HK-2 (cell line): ENCODE data around the gene RNF182.
"Not testable (repeated sequence)": the region's sequence is repeated elsewhere in the genome, so short reads cannot be mapped to it uniquely, and the experiment has no call there.

ENCODE experiments used
- DNase-seq: peaks from one replicate; pipeline ENCODE4 v3.0.0-alpha.2; 2018; ENCODE audit not compliant: unreplicated experiment

RNF182 gene

GRCh38 chr6:13924949-13925881 is at the start of gene RNF182:
TSS of gene RNF182 (plus strand) at chr6:13924952. CDS start at chr6:13977120, 52,168 bp downstream.
- no peak for DNase-seq

DNA sequence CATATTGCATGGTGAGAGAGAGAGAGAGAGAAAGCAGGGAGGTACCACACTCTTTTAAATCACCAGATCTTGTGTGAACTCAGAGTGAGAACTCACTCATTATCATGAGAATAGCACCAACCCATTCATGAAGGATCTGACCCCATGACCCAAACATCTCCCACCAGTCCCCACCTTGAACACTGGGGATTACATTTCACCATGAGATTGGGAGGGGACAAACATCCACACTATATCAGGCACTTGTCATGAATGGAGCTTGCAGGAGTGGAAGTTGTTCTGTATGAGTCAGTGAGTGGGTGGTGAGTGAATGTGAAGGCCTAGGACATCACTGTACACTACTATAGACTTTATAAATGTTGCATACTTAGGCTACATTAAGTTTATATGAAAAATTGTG is 47.7 kb upstream of the RNF182 start:
- DNase-seq: no peak

GRCh38 chr6:13880061-13880663 is 44.6 kb upstream of the RNF182 start:
- not testable (repeated sequence) for DNase-seq

DNA sequence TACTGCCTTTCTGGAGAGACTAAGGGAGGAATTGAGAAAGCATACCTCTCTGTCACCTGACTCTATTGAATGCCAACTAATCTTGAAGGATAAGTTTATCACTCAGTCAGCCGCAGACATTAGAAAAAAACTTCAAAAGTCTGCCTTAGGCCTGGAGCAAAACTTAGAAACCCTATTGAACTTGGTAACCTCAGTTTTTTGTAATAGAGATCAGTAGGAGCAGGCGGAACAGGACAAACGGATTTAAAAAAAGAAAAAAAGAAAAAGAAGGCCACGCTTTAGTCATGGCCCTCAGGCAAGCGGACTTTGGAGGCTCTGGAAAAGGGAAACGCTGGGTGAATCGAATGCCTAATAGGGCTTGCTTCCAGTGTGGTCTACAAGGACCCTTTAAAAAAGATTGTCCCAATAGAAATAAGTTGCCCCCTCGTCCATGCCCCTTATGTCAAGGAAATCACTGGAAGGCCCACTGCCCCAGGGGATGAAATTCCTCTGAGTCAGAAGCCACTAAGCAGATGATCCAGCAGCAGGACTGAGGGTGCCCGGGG is 43.1 kb upstream of the RNF182 start:
- DNase-seq: no peak

DNA sequence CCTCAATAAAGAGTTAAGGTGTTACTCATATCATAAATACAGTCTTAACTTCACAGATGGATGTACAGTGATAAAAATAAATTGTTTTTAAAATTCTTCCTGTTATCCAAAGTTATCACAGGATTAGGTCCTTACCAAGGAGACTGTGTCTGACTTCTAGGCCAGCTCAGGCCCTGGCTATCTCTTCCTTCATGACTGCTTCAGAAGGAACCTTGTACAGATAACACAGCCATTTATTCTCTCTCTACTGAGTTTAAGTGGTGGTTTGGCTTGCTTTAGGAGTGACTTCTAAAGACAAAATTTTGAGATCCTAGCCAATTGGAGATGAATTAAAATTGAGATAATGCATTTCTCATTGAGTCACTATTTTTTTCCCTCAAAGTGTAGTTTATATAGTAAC is 40.8 kb upstream of the RNF182 start:
- no peak for DNase-seq

GRCh38 chr6:13884397-13884796 is 40.4 kb upstream of the RNF182 start:
- no peak for DNase-seq

GRCh38 chr6:13885601-13886000 is 39.2 kb upstream of the RNF182 start:
- DNase-seq: no peak

GRCh38 chr6:13886949-13887348 is 37.8 kb upstream of the RNF182 start:
- no peak for DNase-seq

DNA sequence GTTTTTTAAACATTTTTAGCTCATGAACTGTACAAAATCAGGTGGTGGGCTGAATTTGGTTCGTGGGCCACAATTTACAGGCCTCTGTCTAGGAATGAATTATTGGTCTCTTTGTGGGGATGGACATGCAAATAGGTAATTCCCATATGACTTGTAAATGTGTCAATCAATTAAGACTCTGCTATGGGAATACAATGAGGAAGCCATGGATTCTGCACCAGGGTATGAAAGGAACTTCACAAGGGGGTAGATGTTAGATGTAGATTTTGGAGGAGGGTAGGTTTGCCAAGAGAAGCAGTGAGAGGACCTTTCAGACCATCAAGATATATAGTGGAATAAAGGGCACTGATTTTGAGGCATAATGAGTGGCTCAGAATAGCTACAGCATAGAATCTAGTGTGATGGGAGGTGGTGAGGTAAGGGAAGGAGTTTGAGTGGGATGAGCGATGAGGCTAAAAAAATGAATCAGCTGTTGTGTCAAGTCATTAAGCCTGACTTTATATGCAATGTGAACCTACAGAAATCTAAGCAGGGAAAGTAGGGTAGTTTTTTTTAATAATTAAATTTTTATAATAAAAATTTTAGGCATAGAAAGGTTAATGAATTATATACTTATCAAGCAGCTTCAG is 32.6 kb upstream of the RNF182 start:
- DNase-seq: no peak

GRCh38 chr6:13902922-13903321 is 21.8 kb upstream of the RNF182 start:
- no peak for DNase-seq

GRCh38 chr6:13903364-13903763 is 21.4 kb upstream of the RNF182 start:
- DNase-seq: no peak

DNA sequence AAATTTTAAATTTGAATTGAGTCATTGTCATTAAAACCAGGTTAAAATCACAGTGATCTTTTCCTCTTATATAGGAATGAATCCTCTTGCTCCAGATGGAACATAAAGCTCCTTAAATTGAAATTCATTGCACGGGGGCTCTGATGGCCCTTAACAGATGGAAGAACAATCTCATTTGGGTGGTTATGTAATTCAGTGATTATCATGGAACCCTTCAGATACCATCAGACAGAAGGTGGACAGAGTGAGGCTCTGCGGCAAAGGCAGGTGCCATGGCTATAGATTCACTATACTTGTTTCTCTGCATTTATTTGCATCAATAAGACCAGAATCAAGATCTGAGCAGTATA is 17.8 kb upstream of the RNF182 start:
- no peak for DNase-seq

- DNase-seq: no peak
Measured at GRCh38 chr6:13907614-13908215, 17.0 kb upstream of the RNF182 start.

GRCh38 chr6:13908955-13909381 is 15.8 kb upstream of the RNF182 start:
- peak; percentile 32 for DNase-seq

DNA sequence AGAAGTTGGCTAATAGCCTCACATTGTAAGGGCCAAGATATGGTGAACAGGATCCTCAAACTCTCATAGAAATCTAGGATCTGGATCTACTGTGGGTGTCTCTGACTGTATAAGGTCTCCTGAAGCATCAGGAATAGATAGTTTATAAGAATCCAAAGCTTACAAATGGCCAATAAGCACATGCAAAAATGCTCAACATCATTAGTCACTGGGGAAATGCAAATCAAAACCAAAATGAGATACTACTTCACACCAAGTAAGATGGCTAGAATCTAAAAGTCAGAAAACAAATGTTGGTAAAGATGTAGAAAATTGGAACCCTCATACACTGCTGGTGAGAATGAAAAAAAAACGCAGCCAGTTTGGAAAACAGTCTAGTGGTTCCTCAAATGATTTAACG is 14.3 kb upstream of the RNF182 start:
- DNase-seq: no peak

- no peak for DNase-seq
Measured at GRCh38 chr6:13911337-13911736, 13.4 kb upstream of the RNF182 start.

- no peak for DNase-seq
Measured at GRCh38 chr6:13913226-13914001, 11.3 kb upstream of the RNF182 start.

DNA sequence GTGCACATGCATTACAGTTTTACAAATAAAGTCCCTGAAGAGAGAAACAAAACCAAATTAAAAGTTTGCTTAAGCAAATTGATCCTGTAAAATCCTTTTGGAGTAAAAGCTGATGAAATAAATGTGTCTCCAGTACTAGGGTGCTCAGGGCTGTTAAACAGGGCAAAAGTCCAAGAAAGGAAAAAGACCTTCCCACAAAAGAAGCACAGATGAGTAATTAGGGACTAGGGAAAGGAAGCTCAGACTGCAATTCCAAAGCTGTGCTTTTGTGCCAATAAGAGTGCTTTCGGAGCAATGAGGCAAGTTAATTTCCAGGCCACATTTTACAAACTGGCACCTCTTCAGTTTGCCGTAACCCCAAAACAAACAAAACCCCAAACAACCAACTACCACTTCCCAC is 10.4 kb upstream of the RNF182 start:
- DNase-seq: no peak

DNA sequence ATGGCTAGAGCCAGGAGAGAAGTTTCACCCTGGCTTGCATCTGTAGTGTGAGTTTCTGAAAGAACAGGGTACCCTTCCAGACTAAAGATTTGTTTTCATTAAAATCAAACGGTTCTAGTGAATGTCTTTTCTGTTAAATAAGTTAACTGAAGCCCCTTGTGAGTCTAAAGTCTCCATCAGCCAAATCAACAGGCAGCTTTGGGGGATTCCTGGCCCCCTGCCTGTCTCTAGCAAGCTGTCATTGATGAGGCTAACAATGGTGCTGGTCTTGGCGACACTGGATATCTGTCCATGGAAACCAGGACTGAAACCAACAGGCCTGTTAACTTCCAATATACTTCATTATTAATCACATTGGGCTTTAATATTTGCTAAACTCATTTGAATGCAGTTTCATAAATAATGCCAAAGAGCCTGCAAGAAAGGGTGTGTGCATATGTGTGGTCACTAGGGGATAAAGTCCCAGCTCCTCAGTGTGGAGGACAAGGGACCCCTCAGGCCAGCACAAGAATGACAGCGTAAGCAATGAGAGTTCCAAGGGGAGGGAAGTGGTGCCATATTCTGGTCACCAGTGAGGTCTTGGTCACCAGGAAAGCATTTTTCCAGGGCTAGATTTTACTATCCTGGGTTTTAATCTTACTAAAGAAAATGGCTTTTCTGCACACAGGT is 9.1 kb upstream of the RNF182 start:
- DNase-seq: no peak

DNA sequence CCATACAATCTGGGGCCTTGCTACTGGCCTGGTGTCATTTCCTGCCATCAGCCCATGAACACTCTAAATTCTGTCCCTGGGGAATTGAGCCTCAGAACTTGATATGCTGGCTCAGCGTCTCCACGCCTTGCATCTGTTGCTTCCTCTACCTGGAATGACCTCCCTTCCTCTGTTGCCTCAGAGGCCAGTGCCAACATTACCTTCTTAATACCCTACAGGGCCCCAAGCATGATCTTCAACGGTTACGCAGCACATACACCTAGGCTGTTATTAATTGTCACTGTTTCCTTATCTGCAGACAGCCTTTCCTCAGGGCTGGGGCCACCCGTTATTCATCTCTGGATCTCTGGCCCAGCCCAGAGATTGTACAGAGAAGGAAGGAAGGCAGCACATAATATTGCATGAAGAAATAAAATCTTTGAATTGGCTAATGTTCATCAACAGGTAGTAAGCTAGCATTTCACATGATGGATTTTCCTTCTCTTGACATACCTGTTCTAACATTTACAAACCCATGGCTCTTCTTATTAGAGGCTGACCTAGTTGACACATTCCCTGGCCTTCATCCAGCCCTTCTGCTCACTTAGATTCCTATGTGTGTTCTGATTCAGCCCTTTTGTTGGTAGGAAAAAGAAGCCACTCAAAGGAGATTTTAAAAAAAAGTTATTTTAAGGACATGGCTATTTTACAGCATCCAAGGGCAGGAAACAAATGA is 8.4 kb upstream of the RNF182 start:
- DNase-seq: no peak
